Stomach (tissue), 4 donors: ENCODE data around the gene JAG1.

Source experiments
- EP300 ChIP-seq: sonication (generic); formaldehyde crosslinking; IDR thresholded peaks from one replicate; pipeline ENCODE4 v1.6.1; 2017; ENCODE audit warnings: antibody characterized with exemption
- POLR2A ChIP-seq, 4 donors: fragments of 450-650 bp; IDR thresholded peaks; one replicate each; pipeline ENCODE4 v1.6.1; 2016; ENCODE audit warnings: antibody characterized with exemption in 4 of 4, control low read depth in 2 of 4, mild to moderate bottlenecking in 1 of 4, moderate library complexity in 1 of 4
- TF ChIP-seq, protein P1 (sequence below), 7 experiments: fragments of 450-650 bp in 4 of 7; fragments of 200-600 bp in 3 of 7; sonication (generic) in 3 of 7; IDR thresholded peaks; one replicate each; pipeline ENCODE4 v1.5.1; 2016 to 2019; ENCODE audit warnings: antibody characterized with exemption in 7 of 7, control low read depth in 2 of 7, mild to moderate bottlenecking in 1 of 7

- TF ChIP-seq, protein P1, sequence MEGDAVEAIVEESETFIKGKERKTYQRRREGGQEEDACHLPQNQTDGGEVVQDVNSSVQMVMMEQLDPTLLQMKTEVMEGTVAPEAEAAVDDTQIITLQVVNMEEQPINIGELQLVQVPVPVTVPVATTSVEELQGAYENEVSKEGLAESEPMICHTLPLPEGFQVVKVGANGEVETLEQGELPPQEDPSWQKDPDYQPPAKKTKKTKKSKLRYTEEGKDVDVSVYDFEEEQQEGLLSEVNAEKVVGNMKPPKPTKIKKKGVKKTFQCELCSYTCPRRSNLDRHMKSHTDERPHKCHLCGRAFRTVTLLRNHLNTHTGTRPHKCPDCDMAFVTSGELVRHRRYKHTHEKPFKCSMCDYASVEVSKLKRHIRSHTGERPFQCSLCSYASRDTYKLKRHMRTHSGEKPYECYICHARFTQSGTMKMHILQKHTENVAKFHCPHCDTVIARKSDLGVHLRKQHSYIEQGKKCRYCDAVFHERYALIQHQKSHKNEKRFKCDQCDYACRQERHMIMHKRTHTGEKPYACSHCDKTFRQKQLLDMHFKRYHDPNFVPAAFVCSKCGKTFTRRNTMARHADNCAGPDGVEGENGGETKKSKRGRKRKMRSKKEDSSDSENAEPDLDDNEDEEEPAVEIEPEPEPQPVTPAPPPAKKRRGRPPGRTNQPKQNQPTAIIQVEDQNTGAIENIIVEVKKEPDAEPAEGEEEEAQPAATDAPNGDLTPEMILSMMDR (IDR thresholded peaks at IDR 0.05), result no peak
- no peak for TF ChIP-seq EP300
- no peak for TF ChIP-seq POLR2A (IDR thresholded peaks at IDR 0.05)
Measured at GRCh38 chr20:10668677-10669368, 5.0 kb downstream of the JAG1 start.
